Tibial nerve (tissue), 4 donors: Measurements from ENCODE around the gene IL20RA.

Experiments
- CTCF ChIP-seq, 5 experiments: fragments of 200-600 bp in 3 of 5; fragments of 450-650 bp in 2 of 5; sonication (generic) in 3 of 5; IDR thresholded peaks; one replicate each; pipeline ENCODE4 v1.5.1; 2016 to 2019; ENCODE audit warnings: antibody characterized with exemption in 5 of 5, mild to moderate bottlenecking in 3 of 5, moderate library complexity in 2 of 5
- EP300 ChIP-seq, 2 donors: sonication (generic); formaldehyde crosslinking; IDR thresholded peaks; one replicate each; pipeline ENCODE4 v1.6.1; 2017; ENCODE audit warnings: antibody characterized with exemption in 2 of 2, mild to moderate bottlenecking in 1 of 2

- no peak for TF ChIP-seq CTCF (IDR thresholded peaks at IDR 0.05)
- TF ChIP-seq EP300 (IDR thresholded peaks at IDR 0.05), result no peak
Measured at GRCh38 chr6:137086031-137086430, 41.3 kb upstream of the IL20RA start.
